Measurements from ENCODE around the gene DNAH10.
"Not testable (repeated sequence)": the region's sequence is repeated elsewhere in the genome, so short reads cannot be mapped to it uniquely, and the experiment has no call there.

DNAH10 gene

DNA sequence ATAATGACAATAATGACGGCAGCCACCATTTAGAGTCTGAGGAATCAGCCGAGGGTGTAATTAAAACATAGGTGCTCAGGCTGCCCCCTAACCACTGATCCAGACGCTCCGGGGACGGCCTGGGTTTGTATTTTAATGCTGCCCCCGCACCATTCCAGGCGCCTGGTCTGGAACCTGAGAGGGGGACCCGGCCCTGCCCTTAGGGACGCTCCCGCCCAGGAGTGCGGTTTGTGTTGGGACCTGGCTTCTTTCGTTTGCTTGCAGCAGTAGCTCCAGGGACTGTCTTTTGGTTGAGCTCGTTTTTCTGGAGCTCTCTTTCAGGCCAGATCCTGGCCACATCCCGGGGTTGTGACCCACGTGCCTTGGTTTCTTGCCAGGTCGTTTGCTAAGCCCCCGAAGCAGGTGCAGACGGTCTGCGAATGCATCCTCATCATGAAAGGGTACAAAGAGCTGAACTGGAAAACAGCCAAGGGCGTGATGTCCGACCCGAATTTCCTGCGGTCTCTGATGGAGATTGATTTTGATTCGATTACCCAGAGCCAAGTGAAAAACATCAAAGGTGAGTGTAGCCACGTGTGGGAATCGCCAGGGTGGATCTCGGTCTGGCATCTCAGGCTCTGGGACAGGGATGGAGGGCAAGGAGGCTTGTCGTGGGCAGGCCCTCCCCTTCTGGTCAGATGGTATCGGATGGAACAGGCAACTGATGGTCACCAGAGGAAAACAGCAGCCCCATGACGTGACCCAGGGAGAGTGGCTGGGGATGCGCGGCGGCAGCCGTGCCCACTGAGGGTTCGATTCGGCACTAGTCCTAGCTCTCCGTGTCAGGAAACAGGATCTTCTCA lies 147.0 kb downstream of the DNAH10 start:
- no peak for DNase-seq (ENCODE audit: low spot score)

DNA sequence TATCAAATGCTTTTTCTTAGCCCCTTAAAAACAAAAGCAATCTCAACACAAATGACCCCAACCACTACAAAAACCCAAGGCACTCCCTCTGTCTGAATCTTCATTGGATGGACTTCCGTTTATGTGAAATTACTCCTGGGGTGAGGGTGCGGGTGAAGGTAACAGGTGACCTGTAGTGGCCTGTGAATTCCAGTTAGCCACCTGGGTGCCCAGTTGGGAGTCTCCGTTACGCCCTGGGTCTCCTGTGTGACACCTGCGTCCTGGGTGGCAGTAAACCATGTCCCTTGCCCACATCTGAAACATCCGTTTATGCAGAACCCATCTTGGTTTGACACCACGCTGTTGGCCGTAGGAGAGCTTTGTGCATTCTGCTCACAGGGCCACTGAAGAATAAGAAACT lies 148.0 kb downstream of the DNAH10 start:
- DNase-seq (ENCODE audit: low spot score), result no peak

DNA sequence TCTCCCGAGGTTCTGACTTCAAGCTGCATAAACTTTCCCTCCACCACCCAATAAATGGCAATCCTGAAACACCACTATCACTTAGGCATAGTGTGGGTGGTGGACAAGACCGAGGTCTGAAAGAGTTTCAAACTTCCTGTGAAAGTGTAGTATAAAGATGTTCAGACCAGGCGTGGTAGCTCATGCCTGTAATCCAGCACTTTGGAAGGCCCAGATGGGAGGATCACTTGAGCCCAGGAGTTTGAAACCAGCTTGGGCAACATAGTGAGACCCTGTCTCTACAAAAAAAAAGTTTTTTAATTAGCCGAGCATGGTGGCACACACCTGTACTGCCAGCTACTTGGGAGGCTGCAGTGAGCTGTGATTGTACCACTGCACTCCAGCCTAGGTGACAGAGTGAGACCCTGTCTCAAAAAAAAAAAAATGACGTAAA lies 148.7 kb downstream of the DNAH10 start:
- DNase-seq (ENCODE audit: low spot score), result no peak

DNA sequence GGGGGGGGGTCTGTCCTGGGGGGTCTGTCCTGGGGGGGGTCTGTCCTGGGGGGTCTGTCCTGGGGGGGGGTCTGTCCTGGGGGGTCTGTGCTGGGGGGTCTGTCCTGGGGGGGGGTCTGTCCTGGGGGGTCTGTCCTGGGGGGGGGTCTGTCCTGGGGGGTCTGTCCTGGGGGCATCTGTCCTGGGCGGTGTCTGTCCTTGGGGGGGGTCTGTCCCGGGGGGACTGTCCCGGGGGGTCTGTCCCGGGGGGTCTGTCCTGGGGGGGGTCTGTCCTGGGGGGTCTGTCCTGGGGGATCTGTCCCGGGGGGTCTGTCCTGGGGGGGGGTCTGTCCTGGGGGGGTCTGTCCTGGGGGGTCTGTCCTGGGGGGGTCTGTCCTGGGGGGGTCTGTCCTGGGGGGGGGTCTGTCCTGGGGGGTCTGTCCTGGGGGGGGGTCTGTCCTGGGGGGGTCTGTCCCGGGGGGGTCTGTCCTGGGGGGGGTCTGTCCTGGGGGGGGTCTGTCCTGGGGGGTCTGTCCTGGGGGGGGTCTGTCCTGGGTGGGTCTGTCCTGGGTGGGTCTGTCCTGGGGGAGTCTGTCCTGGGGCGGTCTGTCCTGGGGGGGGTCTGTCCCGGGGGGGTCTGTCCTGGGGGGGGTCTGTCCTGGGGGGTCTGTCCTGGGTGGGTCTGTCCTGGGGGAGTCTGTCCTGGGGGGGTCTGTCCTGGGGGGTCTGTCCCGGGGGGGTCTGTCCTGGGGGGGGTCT lies 149.7 kb downstream of the DNAH10 start:
- not testable (repeated sequence) for DNase-seq (ENCODE audit: low spot score)

DNA sequence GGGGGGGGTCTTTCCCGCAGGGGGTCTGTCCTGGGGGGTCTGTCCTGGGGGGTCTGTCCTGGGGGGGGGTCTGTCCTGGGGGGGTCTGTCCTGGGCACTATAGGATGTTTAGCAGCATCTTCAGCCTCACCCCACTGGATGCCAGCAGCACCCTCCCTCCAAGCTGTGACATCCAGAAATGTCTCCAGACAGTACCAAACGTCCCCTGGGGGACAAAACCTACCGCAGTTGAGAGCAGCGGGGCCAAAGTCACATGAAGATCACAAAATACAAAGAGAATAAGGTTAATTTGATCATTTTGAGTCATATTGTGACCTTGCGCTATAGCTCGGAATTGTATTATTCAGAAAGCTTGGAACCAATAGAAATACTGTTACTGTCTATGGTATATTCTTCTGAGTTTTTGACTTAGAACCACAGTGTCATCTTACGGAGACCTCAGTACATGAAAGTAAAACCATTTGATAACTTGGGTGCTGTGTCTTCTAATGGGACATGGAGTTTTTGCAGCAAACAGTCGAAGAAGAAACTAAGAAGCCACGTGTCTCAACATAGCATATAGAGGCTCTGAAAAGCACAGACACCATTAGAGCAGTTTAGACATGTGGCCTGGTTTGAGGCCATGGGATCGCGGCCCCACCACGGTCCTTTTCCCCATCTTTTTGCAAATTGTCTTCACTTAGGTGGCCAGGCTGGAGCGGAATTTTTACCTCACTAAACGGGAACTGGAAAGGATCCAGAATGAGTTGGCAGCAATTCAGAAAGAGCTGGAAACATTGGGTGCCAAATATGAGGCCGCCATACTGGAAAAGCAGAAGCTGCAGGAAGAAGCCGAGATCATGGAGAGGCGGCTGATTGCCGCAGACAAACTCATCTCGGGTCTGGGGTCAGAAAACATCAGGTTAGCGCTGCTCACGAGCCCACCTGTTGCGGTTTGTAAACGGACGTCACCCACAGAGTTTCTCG lies 150.6 kb downstream of the DNAH10 start:
- no peak for DNase-seq (ENCODE audit: low spot score)

DNA sequence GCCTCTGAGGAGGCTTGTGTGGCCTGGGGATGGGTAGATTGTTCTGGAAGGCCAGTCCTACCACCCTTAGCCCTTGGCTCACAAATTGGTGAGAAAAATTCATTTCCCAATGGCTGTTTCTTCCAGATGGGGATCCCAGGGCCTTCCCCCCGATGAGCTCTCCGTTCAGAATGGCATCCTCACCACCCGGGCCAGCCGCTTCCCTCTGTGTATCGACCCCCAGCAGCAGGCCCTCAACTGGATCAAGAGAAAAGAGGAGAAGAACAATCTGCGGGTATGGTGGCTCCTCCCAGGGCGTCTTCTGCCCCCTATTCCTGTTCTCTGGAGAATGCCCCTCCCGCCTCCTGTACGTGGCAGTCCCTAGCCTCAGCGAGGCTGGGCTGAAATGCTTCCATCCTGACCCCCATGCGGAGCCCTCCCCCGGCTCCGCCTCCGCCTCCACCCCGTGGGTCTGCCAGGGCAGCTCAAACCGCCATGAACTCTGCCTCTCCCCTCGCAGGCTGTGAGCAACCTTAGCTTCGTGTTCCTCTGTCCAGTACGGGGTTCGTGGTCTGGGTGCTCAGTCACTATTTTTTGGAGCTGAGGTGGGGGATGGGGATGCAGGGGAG lies 152.7 kb downstream of the DNAH10 start:
- no peak for DNase-seq (ENCODE audit: low spot score)

DNA sequence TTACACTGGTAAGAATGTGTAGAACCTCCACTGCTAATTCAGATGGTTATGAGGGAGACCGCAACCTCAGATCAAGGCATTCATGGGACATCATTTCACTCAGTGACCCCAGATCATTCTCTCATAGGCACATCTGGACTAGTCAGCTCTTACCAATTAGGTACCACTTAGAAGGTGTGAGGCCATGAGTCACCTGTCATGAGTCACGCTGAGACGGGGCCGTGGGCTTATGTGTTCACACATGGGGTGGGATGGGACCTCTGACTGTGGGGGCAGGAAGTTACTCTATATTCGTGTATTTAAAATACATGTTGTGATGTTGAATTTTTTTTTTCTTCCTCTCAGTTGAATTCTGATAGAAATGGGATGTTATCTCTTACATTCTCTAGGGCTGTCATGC lies 154.6 kb downstream of the DNAH10 start:
- no peak for DNase-seq (ENCODE audit: low spot score)

DNA sequence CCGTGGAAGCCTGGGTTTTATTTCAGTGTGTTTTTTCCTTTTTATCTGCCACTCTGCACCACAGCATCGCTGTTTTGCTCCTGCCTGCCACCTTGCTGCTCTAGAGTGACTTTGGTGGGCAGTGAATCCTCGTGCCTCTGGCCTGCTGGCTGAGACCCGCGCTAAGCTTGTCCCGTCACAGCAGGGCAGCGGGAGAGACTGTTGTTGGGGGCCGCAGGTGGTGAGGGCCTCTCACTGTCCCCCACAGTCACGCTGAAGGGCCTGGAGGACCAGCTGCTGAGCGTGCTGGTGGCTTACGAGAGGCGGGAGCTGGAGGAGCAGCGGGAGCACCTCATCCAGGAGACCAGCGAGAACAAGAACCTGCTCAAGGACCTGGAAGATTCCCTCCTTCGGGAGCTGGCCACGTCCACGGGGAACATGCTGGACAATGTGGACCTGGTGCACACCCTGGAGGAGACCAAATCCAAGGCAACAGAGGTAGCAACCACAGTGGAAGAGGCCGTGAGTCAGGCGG lies 155.3 kb downstream of the DNAH10 start:
- no peak for DNase-seq (ENCODE audit: low spot score)

DNA sequence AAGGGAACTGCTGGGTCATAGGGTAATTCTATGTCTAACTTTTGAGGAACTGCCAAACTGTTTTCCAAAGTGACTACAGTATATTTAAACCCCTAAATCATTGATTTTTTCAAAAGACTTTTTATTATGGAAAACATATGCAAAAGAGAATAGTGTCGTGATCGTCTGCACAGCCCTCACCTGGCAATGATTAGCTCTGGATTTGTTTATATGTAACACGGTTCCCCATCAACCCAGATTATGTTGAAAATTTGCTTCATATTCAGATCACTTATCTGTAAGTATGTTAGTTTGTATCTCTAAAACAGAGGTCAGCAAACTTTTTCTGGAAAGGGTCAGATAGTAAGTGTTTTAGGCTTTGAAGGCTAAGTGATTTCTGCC lies 157.9 kb downstream of the DNAH10 start:
- no peak for DNase-seq (ENCODE audit: low spot score)

DNA sequence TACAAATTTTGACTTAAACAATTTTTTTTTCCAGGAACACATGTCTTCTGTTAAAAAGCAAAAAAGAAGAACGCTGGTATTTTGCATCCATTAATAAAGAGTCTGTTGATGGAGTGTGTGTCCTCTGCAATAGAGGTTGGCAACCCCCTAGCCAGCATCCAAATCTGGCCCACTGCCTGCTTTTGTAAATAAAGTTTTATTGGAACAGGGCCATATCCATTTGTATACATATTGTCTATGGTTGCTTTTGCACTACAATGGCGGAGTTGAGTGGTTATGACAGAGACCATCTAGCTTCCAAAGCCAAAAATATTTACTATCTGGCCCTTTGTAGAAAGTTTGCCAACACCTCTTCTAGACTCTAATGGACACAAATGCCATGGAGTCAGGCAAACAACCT lies 160.9 kb downstream of the DNAH10 start:
- DNase-seq (ENCODE audit: low spot score), result no peak

DNA sequence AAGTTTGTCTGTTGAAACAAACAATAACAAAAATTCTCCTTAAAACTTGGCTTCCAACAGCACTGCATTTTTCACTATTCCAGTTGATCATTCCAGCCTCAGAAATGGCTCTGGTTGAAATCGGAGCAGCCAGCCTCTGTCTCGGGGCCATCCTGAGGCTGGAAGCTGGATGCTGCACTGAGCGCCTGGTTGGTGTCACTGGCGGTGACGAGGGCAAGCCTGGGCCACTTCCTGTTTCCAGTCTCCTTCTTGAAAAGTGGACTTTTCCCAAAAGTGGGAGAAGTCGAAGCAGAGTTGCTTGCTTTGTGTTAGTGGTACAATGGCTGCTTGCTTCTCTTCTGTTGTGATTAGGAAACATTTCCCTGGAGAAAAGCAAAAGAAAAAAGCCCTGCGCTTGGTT lies 161.8 kb downstream of the DNAH10 start:
- no peak for DNase-seq (ENCODE audit: low spot score)

DNA sequence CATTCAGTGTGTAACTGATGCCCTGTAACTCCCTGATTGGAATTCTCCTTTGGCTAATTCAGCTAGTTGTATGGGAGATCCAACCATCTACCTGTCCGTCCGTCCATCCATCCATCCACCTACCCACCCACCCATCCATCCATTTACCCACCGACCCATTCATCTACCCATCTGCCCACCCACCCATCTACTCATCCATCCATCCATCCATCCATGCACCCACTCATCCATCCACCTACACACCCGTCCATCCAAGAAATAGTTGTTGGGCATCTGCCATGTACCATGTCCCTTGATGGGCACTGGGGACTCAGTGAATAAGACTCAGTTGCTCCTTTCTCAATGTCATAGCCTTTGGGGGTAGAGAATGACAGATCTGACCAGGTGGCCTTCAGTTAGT lies 162.4 kb downstream of the DNAH10 start:
- no peak for DNase-seq (ENCODE audit: low spot score)

DNA sequence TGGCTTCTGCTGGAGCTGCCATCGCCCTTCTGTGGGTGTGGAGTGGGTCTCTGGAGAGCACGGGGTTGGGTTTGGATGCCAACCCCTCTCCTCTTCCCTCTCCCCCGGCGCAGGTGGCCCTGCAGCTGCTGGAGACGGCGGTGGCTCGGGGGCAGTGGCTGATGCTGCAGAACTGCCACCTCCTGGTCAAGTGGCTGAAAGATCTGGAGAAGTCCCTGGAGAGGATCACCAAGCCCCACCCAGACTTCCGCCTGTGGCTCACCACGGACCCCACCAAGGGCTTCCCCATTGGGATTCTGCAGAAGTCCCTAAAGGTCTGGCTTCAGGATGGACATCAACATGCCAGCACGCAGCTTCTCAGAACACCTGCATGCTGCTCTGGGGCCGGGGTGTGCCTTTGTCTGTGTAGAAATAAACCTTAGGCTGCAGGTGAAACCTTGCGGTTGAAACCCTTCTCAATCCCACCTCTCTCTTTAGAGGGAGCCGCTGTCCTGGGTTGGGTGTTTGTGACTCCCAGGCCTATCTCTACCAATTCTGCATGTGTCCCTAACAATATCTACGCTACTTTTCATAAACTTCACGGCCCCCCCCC lies 166.3 kb downstream of the DNAH10 start:
- no peak for DNase-seq (ENCODE audit: low spot score)

DNA sequence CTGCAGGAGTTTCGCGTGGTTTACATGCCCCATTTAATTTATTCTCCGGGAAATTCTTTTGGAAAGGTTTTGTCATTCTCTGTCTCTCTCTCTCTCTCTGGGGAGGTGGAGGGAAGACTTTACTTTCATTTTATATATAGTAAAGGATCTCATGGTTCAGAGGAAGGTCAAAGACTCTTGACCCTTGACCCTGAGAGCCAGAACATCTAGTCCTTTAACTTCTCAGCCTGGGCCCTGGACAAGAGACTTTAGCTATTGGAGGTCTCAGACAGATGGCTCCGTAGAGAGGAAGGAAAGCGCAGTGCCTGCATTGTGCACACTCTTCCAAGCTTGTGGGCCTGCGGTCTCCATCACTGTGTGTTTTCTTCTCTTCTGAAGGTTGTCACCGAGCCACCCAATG lies 166.8 kb downstream of the DNAH10 start:
- no peak for DNase-seq (ENCODE audit: low spot score)

DNA sequence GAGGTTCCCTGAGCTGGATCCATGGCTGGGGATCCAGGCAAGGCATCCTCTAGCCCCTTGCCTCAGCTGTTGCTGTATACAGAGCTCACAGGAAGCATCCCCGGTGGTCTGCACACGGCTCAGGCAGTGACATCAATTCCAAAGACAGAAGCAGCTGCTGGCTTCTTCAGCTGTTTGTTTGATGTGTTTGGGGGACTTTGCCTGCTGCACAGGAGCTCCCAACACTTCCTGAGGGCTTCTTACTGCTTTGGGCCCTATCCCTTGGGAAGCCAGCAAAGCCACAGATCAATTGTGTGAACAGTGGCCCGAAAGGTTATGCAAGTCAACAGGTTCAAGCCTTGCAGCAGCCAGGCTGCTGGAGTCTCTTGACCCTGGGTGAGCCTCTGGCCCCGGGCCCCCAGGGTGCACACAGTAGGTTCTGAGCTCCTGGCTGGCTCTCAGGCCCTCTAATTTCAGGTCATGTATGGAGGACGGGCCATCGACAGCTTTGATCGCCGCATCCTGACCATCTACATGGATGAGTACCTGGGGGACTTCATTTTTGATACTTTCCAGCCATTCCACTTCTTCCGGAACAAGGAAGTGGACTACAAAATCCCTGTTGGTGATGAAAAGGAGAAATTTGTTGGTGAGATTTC lies 168.0 kb downstream of the DNAH10 start:
- no peak for DNase-seq (ENCODE audit: low spot score)

DNA sequence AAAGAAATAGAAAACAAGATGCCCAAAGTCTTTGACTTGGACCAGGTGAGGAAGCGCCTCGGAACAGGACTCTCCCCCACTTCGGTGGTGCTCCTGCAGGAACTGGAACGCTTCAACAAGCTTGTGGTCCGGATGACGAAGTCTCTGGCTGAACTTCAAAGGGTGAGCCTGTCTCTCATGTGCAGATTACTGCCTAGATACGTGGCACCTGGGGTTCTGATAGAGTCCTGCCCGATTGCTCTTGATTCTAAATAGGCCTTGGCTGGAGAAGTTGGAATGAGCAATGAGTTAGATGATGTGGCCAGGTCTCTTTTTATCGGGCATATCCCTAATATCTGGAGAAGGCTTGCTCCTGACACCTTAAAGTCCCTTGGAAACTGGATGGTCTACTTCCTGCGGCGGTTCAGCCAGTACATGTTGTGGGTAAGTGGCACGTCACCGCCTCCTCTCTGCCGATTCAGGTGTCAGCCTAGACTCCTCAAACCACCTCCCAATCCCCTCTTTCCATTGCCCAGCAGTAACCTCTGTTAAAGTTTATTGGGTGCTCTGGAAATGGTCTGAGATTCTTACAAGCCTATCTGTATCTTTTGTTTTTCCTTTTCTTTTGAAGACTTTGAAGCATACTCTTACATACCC lies 169.7 kb downstream of the DNAH10 start:
- no peak for DNase-seq (ENCODE audit: low spot score)

DNA sequence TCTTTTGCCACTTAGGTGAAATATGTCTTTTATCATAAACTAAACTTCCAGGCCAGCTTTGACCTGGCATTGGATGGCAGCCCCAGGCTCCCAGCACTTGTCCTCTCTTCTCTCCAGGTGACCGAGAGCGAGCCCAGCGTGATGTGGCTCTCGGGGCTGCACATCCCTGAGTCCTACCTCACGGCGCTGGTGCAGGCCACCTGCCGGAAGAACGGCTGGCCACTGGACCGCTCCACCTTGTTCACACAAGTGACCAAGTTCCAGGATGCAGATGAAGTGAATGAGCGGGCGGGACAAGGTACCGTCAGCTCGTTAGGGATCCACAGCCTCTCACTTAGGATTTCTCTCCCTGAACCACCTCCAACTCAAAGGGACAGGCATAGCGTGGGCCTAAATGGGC lies 171.1 kb downstream of the DNAH10 start:
- no peak for DNase-seq (ENCODE audit: low spot score)

DNA sequence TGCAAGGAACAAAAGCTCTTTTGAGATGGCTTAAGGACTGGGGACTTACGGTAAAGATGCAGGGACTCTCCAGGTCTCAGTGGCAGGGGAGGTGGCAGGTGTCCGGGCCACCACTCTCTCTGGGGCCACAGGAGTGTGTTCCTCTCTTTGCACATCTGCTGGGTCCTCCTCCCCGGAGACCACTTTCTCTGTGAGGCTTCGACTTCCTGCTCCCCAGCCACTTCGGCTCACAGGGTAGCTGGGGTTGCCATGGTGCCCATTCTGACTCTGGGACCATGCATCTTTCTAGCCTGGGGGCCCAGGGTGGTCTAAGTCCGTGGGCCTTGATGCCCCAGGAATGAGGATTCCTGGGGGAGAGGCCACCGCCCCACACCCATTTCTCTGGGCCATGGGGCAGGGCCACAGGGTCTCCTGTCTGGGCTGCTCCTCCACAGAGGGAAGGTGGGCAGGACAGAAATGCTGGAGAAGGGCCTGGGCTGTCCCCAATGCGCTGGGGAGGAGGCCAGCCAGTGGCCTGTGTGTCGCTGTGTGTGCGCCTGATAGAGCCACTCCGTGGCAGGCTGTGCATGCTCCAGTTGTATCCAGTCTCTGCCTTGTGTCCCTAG lies 172.0 kb downstream of the DNAH10 start:
- no peak for DNase-seq (ENCODE audit: low spot score)

DNA sequence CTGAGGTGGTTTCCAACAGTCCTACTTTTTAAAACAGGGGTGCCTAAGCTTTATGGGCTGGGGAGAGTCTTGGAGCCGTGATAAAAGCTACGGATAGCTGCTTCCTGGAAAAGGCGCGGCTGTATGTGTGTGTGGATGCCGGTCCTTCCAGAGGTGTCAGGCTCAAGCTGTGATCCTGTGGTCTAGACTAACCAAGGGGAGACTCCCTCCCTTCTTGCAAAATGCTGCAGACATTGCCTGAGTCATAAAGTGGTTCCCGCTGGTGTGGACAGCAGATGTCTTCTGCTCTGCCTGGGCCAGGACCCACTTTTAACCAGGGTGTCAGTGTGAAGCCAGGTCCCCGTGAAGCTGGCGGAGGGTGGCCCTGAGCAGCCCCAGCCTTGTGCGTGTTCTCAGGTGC lies 172.7 kb downstream of the DNAH10 start:
- DNase-seq (ENCODE audit: low spot score), result no peak

DNA sequence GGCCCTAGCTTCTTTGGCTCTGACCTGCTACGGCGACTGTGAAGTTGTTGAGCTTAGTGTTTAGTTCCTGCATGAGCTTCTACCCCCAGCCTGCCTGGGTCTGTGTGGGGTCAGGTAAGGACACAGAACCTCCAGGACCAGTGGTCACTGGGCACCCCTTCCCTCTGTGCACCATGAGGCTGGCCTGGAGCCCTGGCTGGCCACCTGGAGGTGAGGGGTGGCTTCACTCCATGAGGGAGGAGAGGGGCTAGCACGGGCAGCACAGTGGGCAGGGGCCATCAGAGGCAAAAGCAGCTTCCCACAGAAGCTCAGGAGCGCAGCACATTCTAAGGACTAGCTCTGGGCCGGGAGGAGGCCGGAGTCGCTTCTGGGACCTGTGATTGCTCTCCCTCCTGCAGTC lies 173.9 kb downstream of the DNAH10 start:
- no peak for DNase-seq (ENCODE audit: low spot score)
